ENCODE data around the gene ELOVL5.
A peak's percentile ranks its signal among the peaks of the same experiment; 100 is the strongest.
"Not testable (repeated sequence)": the region's sequence is repeated elsewhere in the genome, so short reads cannot be mapped to it uniquely, and the experiment has no call there.

Gene ELOVL5

GRCh38 chr6:53348371-53349208, at the start of gene ELOVL5:
Gene ELOVL5, minus strand, starts transcription at chr6:53348950. Its CDS starts 53,251 bp downstream, at chr6:53295699.
- DNase-seq: peak; percentile 98

GRCh38 chr6:53397283-53397682, 48.5 kb upstream of the ELOVL5 start:
- DNase-seq: no peak

- DNase-seq: no peak
These were observed 47.2 kb upstream of the ELOVL5 start for GRCh38 chr6:53395986-53396385.

GRCh38 chr6:53394704-53395103, 46.0 kb upstream of the ELOVL5 start:
- no peak for DNase-seq

GRCh38 chr6:53391170-53391569, 42.4 kb upstream of the ELOVL5 start:
- DNase-seq: no peak

- no peak for DNase-seq
These were observed 41.3 kb upstream of the ELOVL5 start for GRCh38 chr6:53390010-53390409.

- not testable (repeated sequence) for DNase-seq
These were observed 39.9 kb upstream of the ELOVL5 start for GRCh38 chr6:53388615-53389014.

GRCh38 chr6:53382421-53382820, 33.7 kb upstream of the ELOVL5 start:
- DNase-seq: no peak

GRCh38 chr6:53378208-53378607, 29.5 kb upstream of the ELOVL5 start:
- no peak for DNase-seq

- DNase-seq: no peak
These were observed 29.0 kb upstream of the ELOVL5 start for GRCh38 chr6:53377793-53378192.

GRCh38 chr6:53377289-53377688, 28.5 kb upstream of the ELOVL5 start:
- no peak for DNase-seq

GRCh38 chr6:53376661-53377226, 28.0 kb upstream of the ELOVL5 start:
- DNase-seq: no peak

GRCh38 chr6:53375847-53376246, 27.1 kb upstream of the ELOVL5 start:
- no peak for DNase-seq

GRCh38 chr6:53373638-53374037, 24.9 kb upstream of the ELOVL5 start:
- no peak for DNase-seq

- DNase-seq: no peak
These were observed 21.2 kb upstream of the ELOVL5 start for GRCh38 chr6:53369876-53370515.

- no peak for DNase-seq
These were observed 20.3 kb upstream of the ELOVL5 start for GRCh38 chr6:53369051-53369450.

- no peak for DNase-seq
These were observed 17.4 kb upstream of the ELOVL5 start for GRCh38 chr6:53366128-53366641.

- DNase-seq: no peak
These were observed 14.8 kb upstream of the ELOVL5 start for GRCh38 chr6:53363341-53364079.

GRCh38 chr6:53361549-53362031, 12.8 kb upstream of the ELOVL5 start:
- DNase-seq: no peak

- DNase-seq: no peak
These were observed 11.6 kb upstream of the ELOVL5 start for GRCh38 chr6:53360093-53360912.

GRCh38 chr6:53359843-53360092, 11.0 kb upstream of the ELOVL5 start:
- no peak for DNase-seq

- DNase-seq: peak; percentile 81
These were observed 10.5 kb upstream of the ELOVL5 start for GRCh38 chr6:53359095-53359842.
